DMS114 treated with DMSO at 0.1 percent for 48 hours (cell line): ENCODE data around the gene CLCNKA.

Source experiments
- DNase-seq: peaks from one replicate; lab custom pipeline; 2025; ENCODE audit not compliant: unreplicated experiment; lab: John Stamatoyannopoulos, UW

CLCNKA gene

GRCh38 chr1:16076031-16076864, 54.4 kb downstream of the CLCNKA start:
- no peak for DNase-seq

GRCh38 chr1:16076865-16077238, 55.0 kb downstream of the CLCNKA start:
- no peak for DNase-seq

DNA sequence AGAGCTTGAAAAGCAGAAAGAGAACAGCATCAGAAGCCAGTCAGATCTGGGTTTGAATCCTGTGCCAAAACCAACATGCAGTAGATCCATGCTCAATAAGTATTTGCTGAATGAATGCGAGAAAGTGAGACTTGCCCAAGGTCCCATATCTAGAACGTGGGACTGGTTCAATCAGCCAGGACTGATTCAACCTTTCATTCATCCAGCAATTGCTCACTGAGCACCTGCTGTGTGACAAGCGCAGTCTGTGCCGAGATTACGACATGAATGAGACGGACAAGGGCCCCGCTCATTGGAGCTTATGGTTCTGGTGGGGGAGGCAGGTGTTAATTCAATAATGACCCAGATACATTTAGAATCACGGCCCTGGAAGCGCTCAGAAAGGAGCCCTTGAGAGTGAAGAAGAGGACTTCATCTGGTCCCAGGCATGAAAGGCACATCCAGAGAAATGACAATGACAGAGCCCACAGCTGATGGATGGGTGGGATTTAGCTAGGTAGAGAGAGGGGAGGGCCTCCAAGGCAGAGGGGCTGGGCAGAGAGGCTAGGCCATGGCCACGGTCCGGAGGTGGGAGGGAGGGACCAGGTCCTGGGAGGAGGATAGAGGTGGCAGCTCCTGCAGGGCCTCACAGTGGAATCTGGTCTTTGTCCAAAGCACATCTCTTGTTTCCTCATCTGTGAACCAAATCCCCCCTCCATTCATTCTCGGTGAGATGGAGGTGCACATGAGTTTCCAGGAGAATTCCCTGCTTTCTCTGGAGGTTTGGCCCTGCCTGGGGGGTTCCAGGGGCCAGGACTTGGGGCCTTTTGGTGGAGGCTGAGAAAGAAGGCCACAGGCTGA, 55.8 kb downstream of the CLCNKA start:
- no peak for DNase-seq

DNA sequence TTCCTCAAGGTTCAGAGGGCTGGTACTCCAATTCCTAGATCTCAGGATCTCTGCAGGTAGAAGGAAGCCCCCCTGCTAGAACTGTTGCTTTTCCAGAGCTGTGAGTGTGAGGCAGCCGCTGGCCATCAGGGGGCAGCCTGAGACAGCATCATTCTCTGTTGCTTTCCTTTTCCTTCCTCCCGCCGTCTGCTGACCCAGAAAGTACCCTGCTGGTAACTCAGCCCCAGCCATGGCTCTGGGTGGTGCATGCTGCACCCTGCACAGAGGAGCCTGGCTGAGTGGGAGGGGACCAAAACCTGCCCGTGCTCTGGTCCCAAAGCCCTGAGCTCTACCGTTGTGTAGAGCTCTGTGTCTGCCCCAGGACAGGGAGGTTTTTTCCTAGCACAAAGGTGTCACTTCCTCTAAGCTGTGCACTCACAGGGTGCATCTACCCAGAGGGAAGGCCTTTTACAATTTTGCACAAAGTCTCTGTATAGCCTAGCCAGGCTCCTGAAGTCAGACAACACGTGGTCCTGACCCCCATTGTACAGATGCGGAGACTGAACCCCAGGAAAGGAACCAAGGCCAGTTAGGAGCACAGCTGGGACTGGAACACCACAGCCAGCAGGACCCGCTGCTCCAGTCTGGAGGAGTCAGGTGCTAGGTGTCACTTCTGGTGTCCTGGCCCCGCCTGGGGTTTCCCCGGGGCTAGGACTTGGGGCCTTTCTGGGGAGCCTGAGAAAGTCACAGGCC, 57.3 kb downstream of the CLCNKA start:
- peak; percentile 56 for DNase-seq

DNA sequence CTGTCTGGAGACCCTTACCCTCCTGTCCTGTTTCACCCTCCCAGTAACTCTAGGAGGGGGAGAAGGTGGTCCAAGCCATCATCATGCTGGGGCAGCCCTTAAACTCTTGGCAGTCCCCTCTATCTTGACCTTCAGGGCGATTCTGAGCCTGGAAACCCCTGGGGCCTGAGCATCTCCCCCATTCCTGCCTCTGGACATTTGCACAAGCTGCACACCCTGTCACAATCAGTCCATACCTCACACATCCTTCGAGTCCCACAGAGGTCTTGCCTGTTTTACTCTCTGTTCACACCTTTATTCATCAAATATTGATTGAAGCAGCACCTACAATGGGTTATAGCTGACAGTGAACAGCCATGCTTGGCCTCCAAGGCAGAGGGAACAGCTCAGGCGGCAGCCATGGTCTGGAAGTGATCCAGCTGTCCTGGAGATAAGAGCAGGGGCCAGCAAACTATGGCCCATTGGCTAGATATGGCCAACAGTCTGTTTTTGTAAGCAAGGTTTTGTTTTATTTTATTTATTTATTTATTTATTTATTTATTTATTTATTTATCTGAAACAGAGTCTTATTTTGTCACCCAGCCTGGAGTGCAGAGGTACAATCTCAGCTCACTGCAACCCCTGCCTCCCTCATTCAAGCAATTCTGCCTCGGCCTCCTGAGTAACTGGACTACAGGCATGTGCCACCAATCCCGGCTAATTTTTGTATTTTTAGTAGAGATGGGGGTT, 58.8 kb downstream of the CLCNKA start:
- no peak for DNase-seq

GRCh38 chr1:16081636-16082035, 59.8 kb downstream of the CLCNKA start:
- no peak for DNase-seq

- peak; percentile 39 for DNase-seq
These were observed 60.6 kb downstream of the CLCNKA start for GRCh38 chr1:16082283-16083038.

GRCh38 chr1:16083486-16083885, 61.6 kb downstream of the CLCNKA start:
- no peak for DNase-seq
